Stimulated activated CD8-positive, alpha-beta memory T cell treated with anti-CD3 and anti-CD28 coated beads, Interleukin-12 subunit alpha, Interleukin-12 subunit beta, amount 100 ng/mL, for 24 hours (primary cell): ENCODE measurements around the gene EEF1A2.
"Not testable (repeated sequence)": the region's sequence is repeated elsewhere in the genome, so short reads cannot be mapped to it uniquely, and the experiment has no call there.

Source experiments
- DNase-seq: peaks from one replicate; pipeline ENCODE4 v3.0.0-alpha.2; 2020; ENCODE audit errors: extremely low read depth

The EEF1A2 gene

GRCh38 chr20:63487116-63487764, 11.6 kb downstream of the EEF1A2 start:
- no peak for DNase-seq

DNA sequence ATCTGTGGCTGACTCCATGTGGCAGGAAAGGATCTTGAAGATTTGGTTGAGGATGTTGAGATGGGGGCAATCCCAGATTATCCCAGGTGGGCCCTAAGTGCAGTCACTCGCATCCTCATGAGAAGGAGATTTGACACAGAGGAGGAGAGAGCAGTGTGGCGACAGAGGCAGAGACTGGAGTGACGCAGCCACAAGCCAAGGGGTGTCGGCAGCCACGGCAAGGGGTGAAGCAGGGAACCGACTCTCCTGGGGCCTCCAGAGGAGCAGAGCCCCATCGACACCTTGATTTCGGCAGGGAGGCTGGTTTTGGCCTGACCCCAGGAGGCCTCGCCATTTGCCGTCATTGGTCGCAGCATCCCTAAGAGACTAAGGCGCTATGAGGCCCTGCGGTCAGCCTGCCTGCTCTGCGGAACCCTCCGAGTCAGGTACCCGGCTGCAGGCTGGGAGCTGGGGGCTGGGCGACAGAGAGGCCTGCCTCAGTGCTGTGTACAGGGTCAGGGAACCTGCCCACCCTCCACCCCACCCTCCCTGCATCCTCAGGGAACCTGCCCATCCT, 12.5 kb downstream of the EEF1A2 start:
- DNase-seq: no peak

- DNase-seq: no peak
These were observed 14.1 kb downstream of the EEF1A2 start for GRCh38 chr20:63484651-63485403.

- no peak for DNase-seq
These were observed 14.6 kb downstream of the EEF1A2 start for GRCh38 chr20:63484236-63484635.

GRCh38 chr20:63483834-63484233, 15.0 kb downstream of the EEF1A2 start:
- DNase-seq: no peak

GRCh38 chr20:63482021-63482587, 16.8 kb downstream of the EEF1A2 start:
- no peak for DNase-seq

DNA sequence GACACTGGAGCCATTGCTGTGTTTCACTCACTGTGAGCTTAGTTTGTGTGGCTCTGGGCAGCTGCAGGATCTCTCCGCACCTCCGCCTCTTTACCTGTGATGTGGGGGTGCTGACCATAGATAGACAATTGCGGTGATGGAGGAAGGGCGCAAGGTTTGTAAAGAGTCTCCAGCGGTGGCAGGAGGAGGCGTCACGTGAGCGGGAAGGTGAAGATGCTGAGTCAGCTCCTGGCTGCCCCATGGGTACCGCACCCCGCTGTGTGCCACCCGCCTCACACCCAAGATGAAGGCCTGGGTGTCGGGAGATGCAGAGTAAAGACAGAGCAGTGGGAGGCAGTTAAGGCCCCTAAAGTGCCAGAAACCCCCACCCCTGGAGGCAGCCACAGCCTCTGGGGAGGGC, 17.4 kb downstream of the EEF1A2 start:
- no peak for DNase-seq

GRCh38 chr20:63479695-63480419, 19.0 kb downstream of the EEF1A2 start:
- DNase-seq: not testable (repeated sequence)

GRCh38 chr20:63478346-63479302, 20.3 kb downstream of the EEF1A2 start:
- DNase-seq: no peak

DNA sequence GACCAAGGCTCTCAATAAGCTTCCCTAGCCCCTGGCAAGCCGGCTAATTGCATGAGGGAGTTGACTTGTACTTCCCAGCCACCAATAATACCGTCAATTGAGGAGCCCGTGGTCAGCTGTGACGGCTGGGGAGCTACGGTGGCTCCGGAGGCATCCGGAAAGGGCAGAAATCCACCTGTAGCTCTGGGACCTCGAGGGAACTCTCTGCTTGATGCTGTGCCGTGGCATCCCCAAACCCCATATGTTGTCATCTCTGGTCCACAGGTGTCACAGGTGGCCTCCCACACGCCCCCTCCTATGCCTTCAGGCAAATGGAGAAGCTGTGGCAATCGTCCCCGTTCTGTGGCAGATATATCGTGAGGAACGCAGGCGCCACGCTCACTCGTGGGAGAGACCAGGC, 20.9 kb downstream of the EEF1A2 start:
- DNase-seq: no peak

DNA sequence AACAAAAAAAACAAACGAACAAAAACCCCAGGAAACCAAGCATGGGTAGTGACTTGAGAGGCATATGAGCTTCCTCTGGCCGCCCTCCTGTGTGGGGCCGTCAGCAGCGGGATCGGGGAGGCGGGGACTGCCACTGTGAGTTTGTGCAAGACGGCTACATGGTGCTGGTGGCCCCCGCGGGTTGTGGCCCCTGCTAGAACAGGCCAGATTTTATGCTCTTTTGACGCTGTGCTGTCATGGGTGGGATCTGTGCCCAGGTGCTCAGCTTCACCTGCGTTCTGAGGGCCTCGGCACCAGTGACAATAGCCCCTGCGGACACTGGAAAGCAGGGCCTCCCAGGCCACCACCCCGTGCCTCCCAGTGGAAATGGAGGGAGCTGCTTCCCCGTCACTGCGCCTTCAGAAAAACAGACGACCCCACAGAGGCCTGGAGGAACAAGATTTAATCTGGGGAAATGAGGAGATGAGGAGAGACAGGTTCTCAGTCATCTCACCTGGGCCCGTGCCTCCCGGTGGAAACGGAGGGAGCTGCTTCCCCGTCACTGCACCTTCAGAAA, 21.7 kb downstream of the EEF1A2 start:
- no peak for DNase-seq

DNA sequence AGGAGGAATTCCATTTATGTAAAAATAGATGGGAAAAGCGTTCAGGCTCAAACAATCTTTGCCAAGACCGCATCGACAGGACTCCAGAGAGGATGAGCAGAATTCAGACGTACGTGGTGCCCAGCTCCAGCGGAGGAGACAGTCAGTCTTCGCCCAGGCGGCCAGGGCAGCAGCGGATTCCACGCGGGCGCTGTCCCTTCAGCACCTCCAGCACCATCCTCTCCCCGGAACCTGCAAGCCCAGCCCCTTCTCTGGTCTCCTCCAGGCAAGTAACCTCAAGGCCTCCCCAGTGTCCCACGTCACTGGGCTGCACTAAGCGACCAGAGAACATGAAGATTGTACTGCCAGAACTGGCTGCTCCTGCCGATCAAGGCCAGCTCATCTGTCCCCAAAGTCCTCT, 23.7 kb downstream of the EEF1A2 start:
- no peak for DNase-seq

DNA sequence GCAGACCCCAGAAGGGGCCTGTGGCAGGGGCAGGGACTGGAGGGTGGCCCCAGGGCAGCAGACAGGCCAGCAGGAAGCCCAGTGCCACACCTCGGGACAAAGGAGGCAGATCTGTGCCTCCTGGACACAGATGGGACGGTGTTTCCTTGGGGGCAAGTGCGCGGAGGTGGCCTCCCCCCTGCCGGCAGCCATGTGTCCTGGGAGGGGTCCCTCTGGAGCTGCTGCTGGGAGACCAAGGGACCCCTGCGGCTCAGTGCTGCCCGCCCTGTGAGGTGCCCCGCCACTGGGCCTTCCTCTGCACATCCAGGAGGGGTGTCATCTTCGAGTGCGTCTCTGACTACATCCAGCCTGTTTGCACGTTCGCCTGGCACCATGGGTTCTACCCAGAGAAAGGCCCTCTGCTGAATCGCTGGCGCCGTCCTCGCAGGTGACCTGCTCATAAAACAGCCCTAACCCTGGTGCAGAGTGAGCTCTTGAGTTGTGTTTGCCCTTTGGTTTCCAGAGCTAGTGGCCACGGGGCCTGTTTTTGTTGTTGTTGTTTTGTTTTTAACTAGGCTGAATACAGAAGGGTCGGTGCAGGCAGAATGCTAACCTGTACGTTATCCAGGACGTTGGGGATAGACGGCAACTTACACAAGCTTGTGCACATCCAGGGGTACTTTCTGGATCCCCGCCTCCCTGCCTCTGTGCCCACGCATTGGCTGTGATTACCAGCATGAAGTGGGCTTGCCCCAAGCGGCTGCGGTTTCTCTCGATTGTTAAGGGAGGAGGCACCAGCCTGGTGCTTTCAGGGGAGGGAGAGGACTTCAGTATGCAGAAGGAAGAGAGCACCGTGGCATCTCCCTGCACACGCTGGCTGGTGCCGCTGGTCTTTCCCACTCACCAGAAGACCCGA, 25.1 kb downstream of the EEF1A2 start:
- no peak for DNase-seq

DNA sequence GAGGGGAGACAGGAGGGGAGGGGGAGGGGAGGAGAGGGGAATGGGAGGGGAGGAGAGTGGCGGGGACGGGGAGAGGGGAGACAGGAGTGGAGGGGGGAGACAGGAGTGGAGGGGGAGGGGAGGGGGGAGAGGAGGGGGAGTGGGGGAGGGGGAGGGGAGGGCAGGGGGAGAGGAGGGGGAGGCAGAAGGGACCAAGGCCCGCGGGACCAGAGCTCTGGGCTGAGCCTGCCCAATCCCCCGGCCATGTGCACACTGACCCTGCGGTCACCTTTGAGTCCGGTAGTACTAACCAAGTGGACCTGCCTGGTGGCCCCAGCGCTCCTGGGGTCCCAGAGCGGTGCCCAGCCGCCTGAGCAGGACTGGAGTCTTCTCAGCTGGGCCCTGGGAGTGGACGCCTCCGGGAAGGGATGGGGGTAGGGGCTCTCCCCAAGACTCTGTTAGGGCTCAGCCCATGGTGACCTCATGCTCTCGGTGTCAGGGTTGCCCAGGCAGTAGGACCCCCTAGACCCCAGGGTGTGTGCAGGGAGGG, 26.0 kb downstream of the EEF1A2 start:
- no peak for DNase-seq

DNA sequence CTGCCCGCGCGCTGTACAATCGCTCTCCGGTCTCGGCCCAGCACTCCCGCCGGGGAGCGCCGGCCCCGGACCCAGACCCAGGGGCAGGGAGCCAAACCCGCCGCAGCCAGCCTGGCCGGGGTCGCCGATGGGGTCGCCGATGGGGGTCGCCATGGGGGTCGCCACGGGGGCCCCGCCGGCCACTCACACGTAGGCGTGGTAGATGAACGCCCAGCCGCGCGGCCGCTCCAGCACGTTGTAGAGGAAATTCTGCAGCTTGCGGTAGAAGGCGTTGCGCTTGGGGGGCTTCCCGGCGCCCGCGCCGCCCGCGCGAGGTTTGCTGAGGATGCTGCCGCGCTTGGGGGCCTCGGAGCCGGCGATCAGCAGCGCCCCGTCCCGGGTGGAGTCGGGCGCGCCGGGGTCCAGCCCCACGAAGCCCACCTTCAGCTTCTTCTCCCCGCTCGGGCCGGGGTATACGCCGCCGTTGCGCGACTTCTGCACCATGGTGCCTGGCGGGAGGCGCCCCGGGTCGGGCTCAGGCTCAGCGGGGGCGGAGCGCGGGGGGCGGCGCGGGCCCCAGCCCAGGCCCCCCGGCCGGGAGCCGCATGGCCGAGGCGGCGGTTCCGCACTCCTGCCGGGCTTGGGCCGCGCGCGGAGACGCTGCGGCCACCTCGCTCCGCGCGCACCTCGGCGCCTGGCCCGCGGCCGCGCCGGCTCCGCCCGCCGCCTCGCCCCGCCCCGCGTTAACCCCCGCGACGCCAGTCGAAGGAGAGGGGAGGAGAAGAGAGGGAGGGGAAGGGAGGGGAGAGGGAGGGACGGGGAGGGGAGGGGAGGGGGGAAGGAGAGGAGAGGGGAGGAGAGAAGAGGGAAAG, 26.7 kb downstream of the EEF1A2 start, which contains the start of gene KCNQ2:
KCNQ2 (minus strand) TSS at position 675 of the 851 bp plus-strand sequence; CDS start at position 483, 192 bp downstream.
- DNase-seq: no peak

DNA sequence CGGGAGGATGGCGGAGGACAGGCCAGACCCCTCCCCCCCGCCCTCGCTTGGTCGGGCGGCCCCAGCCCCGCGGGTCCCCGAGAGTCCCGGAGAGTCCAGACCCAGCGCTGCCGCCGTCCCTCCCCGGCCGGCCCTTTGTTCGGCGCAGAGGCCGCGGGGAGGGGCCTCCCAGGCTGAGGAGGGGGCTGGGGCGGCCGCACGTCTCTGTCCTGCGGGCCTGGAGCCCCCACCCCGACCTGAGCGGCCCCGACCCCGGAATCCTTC, 27.2 kb downstream of the EEF1A2 start:
- no peak for DNase-seq

DNA sequence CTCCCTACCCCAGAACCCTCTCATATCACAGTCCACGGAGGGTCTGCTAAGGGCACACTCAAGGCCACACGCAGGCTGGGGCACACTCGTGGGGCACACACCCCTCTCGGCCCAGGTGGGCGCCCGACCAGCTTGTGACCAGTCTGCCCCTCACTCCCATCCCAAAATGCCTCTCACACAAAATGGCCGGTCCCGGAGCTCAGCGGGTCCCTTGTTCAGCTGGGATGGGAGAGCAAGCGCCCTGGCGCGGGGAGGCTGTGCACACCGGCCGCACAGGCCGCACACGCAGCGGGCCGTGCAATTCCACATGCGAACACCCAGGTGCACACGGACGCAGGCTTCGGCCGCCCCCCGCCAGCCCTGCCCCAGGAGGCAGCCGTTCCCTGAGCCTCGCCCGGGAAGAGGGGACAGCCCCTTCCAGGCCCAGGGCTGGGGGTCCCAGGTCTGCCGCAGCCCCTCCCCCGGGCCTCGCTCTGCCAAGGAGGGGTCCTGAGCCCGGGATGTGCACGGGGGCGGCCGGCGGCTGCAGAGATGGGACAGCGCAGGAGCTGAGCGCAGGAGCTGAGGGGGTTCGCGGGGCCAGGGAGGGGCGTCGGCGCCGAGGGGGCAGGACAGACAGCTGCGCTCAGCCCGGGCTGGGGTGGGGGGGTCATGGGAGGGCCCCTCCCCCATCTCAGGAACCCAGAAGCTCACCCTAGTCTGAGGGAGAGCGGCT, 27.7 kb downstream of the EEF1A2 start:
- no peak for DNase-seq

DNA sequence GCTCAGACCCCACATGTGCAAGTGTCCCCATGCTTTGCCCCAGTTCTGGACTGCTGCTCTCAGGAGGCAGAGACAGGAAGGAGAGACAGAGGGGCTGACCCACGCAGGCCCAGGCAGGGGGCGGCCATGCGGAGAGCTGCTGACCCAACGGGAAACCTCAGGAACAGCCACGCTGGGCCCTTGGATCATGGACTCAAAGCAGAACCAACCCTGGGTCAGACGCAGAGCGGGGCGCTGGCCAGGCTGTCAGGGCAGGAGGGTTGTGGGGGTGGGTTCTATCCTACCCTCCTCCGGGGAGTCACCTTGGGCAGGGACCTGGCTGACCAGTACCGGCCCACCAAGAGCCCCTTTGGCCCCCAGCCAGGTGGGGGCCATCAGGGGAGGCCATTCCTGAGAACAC, 28.5 kb downstream of the EEF1A2 start:
- DNase-seq: no peak
